ENCODE results near the gene GPM6B.

The GPM6B gene, protein sequence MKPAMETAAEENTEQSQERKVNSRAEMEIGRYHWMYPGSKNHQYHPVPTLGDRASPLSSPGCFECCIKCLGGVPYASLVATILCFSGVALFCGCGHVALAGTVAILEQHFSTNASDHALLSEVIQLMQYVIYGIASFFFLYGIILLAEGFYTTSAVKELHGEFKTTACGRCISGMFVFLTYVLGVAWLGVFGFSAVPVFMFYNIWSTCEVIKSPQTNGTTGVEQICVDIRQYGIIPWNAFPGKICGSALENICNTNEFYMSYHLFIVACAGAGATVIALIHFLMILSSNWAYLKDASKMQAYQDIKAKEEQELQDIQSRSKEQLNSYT

DNA sequence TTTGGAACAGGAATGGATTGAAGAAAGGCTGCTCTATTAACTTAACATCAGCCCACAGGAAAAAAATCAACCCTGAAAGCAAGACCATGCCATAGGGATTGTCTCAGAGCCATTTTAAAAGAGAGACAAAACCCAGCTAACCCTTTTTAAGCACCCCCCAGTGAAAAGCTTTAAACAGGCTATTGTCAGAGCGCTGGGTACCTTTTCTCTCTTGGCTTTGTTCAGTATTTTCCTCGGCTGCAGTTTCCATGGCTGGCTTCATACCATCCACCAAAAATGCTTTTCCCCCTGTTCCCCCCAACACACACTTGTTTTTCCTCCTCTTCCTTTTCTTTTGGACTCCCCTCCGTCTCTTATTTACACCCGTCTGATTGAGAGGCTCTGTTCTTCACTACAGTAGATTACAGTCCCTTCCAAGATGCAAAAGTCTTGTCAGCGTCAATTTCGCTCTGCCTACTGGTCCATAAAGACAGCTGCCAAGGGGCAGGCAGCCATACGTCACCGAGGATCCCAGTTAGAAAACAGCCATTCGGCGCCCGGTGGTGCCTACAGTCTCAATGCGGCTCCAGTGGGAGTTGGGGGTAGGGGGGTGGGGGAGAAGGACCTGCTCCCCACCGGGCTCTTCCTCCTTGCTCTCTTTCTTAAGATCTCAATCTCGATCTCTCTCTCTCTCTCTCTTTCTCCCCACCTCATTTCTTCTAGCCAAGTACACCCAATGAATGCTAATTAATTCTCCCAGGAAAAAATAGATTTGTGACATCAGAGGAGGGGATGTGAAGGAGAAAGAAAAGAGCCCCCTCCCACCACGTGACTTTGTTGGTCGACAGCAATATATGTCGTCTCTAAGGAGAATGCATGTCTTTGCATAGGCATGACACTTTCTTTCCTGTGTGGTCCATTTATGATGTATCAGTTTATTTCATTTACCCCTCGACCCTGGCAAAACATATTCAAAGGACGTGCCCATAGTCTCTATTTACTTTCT is at the start of gene GPM6B:
GPM6B (minus strand) TSS at position 451 of the 985 bp plus-strand sequence; CDS start at position 262, 189 bp downstream.
- no peak for DNase-seq

DNA sequence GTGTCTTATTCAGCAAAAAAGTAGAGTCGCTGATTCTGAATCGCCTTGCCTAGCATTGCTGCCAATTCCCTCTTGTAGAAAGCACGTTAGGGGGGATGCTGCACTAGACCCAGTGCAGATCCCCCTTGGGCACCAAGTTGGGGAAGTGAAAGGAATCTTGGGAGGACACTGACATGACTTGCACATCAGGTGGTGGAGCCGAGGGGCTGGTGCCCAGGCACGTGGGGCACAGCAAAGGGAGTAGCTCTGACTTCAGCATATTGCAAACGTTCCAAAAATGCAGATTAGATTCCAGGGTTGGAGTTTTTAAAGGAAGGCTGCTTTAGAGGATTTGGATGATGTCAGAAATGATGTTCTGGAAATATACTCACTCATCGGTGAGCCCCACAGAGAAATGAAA is 47.4 kb upstream of the GPM6B start:
- no peak for DNase-seq

DNA sequence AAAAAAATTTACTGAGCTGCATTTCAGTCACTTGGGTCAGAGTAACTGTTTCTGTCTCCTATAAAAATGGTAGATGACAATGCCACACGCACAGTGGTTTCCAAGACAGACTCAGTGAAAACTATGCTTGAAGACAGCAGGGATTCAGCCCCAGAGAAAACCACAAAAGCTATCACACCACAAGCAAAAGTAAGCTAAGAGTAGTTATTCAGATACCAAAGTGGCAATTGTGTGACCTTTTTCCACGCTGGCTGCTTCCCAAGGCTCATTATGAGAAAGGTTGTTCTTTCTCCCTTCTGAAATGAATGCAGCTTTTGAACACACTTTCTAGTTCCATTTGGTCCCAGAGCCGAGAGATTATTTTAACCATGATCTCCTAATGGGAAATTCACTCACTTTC is 46.4 kb upstream of the GPM6B start:
- no peak for DNase-seq

DNA sequence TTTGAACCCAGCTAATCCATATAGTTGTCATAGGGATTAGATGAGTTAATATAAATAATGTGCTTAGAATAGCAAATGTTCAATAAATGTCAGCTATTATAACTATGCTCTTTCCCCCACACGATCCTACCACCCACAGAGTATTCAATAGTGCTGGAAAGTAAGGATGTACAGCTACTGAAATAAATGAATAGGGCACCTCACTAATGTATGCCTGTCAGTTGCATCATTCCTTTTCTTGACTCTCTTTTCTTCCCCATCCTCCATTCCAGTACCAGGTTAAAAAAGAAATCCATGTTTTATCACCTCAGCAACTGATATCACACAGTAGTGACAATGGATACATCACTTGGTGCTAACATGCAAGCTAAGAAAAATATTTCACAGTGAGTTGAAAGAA is 42.8 kb upstream of the GPM6B start:
- DNase-seq = no peak

DNA sequence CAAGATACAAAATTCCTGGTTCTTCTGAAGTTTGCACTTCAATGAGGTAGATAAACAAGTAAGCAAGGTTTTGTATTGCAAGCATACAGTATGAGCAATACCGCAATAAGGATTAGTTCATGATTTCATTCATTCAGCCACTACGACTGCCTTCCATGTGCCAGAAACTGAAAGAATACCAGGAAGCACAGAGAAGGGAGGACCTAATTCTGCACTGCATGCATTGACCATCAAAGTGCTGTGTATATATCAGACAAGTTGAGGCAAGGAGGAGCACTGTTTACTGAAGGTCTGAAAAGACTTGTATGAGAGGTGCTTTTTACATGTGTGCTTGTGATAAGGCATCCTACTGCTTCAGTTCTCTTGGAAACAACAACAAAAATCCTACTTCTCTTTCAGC is 40.9 kb upstream of the GPM6B start:
- no peak for DNase-seq

DNA sequence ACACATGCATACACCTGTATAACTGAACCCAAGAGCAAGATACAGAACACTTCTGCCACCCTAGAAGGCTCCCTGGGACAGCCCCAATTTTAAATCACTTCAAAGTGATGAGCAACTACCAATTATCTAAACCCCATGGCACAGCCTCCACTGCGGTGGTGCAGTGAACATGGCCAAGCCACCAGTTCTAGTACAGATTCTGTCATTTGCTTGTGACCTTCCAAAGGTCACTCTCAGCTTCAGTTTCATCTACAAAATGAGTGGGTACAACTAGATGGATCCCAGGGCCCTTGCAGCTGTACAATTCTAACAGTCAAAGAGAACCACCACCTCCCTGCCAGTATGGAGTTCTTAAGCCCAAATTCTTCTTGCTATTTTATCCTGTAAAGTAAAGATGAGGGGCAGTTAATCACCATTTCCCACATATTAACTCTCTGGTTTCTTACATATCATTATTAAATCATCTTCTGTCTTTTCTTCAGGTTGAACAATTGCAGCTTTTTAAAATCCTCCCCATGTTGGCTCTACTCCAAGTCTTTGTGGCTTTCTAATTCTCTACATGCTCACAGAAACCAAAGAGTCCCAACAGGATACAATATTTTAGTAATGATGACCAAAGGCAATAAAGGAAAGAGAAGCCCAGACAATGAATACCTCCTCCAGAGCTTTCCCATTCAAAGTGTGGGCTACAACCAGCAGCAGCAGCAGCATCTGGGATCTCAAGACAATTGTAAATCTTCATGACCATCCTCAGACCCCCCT is 39.0 kb upstream of the GPM6B start:
- DNase-seq = no peak

DNA sequence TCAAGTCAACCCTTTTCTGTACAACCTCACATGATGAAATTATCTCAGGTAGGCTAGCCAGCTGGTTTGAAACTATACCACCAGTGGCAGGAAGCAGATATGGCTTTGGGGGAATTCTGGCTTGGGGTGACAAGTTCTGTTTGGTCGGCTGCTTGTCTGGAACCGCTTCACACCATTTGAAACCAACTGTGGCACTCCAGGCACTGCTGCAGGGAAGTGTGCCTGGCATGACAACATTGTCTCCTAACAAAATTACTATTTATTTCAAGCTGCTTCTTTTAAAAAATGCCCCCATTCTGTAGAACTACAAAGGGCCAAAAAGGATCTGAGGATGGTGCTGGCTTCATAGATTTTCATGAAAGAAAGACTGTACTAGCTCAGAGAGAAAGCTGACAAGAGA is 37.1 kb upstream of the GPM6B start:
- no peak for DNase-seq

DNA sequence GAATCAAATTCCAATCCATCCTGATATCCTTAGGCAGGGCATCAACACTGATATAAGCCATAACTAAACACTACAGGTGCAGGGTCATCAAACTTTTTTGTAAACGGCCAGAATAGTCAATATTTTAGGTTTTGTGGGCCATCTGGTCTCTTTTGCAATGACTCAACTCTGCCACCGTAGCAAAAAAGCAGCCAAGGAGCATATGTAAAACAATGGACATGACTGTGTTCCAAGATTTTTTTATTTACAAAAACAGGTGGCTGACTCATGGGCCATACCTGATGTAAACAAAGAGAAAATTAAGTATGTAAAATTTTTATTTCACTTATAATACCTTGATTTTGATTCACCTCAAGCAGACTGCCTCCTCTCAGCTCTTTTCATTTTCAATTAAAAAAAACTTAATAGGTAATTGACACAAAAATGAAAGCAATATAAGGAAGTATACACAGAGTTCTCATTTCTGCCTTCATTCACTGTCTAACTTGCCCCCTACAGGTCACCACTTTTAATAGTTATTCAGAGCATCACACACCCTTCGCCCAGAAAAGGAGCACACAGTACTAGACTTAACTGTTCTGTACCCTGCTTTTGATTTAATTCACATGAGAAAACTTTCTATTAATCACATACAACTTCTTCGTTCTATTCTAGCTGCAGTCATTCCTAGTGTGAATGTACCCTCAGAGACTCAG is 35.3 kb upstream of the GPM6B start:
- DNase-seq = no peak

DNA sequence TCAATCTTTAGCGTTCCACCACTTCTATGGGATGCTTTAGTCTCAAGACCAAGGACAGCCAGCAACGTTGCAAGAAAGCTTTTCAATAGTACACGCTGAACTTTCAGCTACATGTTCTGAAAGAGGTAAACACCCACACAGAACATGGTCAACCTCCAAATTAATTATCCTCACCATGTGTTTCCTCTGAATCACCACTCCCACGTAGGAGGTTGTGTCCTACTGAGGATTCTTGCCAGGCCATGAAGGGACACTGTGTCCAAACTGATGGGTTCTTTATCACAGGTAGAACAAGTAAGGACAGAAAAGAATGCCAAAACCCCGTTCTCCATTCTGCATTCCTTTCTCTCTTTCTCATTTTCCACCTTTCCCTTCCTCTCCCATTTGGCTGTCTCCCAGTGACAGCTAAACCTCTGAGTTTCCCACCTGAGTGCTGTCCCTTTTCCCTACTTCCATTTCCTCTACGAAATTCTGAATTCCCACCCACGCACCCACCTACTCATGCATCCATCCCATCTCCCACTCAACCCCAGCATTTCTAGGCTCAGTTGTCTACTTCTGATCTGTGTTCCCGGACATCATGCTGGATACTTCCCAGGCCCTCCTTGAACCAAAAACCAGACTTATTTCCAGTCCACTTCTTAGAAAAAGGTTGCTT is 29.0 kb upstream of the GPM6B start:
- no peak for DNase-seq

DNA sequence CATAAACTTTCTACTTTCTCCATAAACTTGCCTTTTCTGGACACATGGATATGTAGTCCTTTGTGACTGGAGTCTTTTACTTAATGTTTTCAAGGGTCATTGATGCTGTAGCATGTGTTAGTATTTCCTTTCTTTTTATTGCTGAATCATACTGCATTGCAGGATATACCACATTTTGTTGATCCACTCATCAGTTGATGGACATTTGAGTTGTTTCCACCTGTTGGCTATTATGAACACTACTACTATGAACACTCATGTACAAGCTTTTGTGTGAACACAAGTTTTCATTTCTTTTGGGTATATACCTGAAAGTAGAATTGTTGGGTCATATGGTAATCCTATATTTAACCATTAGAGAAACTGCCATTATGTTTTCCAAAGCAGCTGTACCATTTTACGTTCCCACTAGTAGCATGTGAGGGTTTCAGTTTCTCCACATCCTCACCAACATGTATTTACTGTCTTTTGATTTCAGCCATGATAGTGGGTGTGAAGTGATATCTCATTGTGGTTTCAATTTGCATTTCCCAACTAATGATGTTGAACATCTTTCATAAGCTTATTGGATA is 26.3 kb upstream of the GPM6B start:
- DNase-seq = no peak

DNA sequence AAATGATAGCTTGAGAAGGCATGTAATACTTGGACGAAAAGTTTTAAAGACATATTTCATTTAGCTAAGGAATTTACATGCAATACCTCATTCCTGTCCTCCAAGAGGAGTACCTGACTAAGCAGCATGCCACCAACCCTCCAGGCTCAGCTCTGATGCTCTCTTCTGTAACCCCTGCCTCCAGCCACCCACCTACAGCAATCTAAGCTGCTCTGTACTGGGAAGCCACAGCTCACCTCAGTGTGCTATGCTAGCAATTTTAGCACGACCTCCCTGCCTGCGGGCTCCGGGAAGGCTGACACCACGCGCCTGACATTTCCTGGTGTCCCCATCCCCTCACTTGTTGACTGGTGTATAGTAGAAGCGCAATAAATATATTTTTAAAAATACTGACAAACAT is 23.2 kb upstream of the GPM6B start:
- no peak for DNase-seq

DNA sequence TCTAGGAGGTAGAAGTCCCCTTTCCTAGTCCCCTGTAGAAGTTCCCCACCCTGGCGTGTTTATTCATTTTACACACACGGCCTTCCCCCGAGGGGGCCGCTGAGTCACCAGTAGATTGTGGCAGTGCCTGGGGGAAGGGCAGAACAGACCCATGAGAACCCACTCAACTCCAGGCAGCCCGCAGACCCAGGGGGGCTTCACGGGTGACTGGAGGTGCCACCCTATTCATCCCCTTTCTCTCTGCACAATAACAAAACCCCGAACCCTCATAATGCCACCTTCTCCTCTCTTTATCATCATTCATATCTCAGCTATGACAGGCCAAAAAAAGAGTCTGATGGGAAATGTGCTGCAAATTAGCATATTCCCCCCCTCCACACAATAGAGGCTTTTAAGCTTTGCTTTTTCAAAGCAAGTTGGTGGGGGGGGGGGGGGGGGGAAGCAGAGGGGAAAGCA is 20.4 kb upstream of the GPM6B start:
- no peak for DNase-seq

DNA sequence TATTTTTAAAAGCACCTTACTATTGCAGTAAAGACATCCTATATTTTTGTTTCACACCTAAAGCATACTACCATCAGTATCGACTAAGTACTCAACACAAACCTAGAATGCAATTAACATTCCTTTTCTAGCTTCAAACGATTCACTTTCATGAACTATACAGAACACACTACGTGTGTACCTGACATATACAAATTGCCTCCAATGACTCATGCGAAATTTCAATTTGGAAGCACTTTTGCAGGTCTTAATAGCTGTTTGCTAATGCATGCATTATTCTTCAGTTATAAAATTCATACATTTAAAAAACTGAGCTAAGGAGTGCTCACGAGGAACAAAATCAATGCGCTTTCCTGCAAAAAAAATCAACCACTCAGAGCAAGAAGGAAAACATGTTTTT is 19.7 kb upstream of the GPM6B start:
- no peak for DNase-seq

DNA sequence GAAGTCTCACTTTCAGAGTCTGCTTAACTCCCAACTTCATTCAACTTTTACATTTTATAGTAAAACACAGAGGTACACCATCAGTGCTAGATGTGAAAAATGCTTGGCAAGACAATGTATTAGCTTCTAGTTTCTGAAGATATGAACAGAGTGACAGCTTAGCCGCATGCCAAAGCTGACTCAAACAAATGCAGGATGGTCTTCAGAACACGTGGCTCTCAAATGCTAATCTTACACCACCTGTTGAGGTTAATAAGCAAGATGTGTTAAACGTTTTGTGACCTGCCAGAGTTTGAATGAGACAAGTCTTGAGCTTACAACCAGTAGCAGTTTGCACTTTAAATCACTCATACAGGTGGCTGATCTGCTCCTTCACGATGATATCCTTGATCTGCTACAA is 18.9 kb upstream of the GPM6B start:
- DNase-seq = no peak

DNA sequence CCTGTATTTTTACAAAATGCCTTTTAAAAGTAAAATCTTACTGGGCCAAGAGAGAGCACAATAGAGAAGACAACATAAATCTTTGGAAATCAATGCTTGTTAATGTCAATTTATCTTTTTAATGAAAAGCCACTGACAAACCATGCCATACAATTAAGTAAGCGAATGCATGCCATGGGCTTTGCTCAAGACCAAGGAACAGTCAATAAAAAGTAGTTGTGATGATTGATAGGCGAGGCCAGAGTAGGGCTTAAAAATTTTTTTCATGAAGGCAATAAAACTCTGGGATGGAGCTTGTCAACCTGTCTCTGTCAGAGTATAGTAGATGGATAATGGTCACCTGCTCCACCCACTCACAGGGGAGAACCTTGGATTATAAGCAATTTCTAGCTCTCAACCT is 17.5 kb upstream of the GPM6B start:
- no peak for DNase-seq

DNA sequence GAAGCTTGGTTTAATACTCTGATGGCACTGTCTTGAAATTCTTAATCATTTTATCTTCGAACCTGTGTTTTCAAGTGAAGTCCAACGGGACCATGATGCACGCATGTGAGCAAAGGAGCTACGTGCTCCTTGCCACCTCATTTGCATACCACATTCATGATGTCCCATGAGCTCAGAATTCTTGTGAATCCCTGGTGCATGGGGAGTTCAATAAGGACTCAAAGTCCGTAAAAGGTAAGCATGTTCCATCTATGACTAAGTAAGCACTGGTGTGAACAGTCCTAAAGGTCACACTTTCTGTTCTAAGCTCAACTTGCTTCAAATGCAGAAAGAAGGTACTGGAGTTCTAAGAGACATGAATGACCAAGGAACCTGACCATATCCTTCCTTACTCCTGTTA is 13.1 kb upstream of the GPM6B start:
- DNase-seq = no peak

DNA sequence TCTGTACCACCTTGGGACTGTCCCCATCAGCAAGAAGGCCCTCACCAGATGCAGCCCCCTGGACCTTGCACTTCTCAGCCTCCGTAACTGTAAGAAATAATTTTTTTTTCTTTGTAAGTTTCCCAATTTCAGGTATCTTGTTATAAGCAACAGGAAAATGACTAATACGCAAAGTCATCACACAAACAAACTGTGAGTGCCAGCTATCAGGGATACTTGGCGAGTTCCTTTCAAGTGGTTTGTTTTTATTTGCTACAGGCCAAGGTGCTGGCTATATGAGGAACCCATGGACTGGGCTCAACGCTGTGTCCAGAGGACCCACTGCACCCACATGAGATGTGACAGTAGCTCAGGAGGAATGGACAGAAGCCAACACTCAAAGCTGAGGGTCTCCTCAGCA is 11.5 kb upstream of the GPM6B start:
- no peak for DNase-seq

DNA sequence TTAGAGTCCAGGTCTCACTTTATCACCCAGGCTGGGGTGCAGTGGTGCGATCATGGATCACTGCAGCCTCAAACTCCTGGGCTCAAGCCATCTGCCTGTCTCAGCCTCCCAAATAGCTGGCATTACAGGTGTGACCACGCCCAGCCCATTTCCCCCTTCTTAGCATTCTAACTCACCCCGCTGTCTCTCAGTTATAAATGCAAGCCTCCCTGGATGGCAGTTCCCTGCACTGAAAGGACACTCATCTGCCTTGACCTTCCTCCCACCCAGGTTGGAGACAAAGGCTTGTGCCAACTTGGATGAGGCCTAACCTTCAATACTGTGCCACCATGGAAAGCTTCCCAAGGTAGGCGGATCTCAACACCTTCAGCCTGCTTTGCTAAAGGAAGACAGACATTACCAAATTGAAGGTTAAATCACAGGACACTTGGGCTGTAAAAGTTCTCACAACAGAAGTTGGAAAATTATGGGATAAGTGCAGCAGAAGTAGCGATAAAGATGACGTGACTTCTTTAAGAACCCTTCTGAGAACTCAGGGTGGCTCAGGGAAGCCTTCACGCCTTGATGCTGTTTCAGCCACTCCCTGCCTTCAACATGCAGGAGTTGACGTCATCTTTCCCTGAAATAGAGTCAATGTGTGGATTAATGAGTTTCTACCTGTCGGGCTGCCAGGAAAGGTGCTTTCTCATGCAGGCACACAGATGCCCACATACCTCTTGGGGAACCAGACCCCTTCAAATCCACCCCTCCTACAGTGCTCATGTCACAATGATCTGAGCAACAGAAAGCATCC is 10.6 kb upstream of the GPM6B start:
- no peak for DNase-seq

DNA sequence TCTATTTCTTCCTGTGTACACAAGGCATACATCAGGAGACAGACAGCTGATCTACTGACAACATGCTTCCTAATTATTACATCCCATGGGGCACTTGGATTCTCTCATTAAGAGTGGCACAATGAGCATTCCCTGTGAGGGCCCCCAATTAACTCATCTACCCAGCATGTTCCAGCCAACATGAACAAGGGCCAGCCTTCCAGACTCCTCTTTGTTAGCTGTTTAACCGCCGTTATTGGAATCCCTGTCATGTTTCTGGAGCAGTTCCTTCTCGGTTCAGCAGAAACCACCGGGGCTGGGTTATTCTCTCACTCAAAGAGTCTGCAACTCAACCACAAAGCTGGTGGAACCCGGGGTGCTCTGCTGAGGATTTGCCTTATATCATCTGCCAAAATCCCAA is 9.9 kb upstream of the GPM6B start:
- DNase-seq = no peak

DNA sequence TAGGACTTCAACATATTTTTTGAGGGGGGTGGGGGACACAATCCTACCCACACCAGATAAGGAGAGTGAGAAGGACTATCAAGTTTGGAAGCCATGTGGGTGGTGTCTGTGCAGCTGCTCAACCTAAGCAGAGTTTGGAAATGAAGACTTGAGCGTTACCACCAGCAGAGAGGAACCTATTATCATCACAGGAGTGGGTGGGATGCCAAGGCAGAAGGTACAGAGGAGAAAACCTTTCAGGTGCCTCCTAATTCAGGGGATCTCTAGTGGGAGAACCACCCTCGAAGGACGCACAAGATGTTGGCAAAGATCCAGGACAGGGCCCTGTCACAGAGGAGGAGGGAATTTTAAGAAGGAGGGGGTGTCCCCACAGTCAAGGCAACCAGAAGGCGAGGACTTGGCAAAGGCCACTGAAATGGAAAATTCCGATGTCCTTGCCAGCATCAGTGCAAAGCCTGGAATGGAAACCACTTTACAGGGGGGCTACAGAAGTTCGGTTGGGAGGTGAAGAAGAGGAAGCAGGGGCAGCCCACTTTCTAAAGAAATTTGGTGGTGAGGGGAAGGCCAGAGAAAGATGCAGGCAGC is 8.4 kb upstream of the GPM6B start:
- DNase-seq = no peak

DNA sequence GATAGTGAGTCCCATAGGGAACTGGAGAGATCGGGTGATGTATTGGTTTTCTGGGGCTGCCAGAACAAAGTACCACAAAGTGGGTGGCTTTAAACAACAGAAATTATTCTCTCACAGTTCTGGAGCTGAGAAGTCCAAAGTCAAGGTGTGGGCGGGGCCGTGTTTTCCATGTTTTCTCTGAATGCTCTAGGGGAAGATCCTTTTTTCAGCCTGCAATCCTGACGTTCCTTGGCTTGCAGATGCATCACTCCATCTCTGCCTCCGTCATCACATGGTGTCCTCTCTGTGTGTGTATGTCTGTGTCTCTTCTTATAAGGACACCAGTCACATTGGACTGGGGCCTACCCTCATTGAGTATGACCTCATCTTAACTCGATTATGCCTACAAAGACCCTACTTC is 7.9 kb upstream of the GPM6B start:
- no peak for DNase-seq
